ENCODE data around the gene PLCXD1. TPM values are rescaled to one million over a fixed set of nuclear protein-coding genes. Genes with fewer than 3 reads are reported as not detected.
"Not testable (repeated sequence)": the region's sequence is repeated elsewhere in the genome, so short reads cannot be mapped to it uniquely, and the experiment has no call there.

Gene PLCXD1
- total RNA-seq, 1 donor from 2014 or later, result 3.0 TPM

- Histone ChIP-seq H3K4me1 (no peaks in the 10 kb centered on the region), H3K36me3 (peaks cover 0 to 2% of the 10 kb centered on the region in 2 donors), H3K27ac (no peak overlapping the region), H3K4me3 (no peak overlapping the region), H3K9me3 (no peaks in the 10 kb centered on the region), H3K27me3 (no peaks in the 10 kb centered on the region)
- intact Hi-C loops (cut with DNase I), result no loop called here
- DNase-seq (ENCODE audit: low spot score in 2 of 2), result no peak
- no peak for TF ChIP-seq CTCF (IDR thresholded peaks at IDR 0.05)
These were observed 69.5 kb downstream of the PLCXD1 start for GRCh38 chrX:350534-351323.

- H3K4me3 ChIP-seq; H3K9me3 ChIP-seq; H3K27me3 ChIP-seq; H3K27ac ChIP-seq; intact Hi-C loops (cut with DNase I); H3K4me1 ChIP-seq; DNase-seq (ENCODE audit: low spot score in 2 of 2); H3K36me3 ChIP-seq: not testable (repeated sequence)
These were observed 70.1 kb downstream of the PLCXD1 start for GRCh38 chrX:351324-351641.

GRCh38 chrX:351736-352135 is 70.6 kb downstream of the PLCXD1 start:
- Histone ChIP-seq H3K4me3 (no peak overlapping the region), H3K36me3 (no peaks in the 10 kb centered on the region), H3K4me1 (no peaks in the 10 kb centered on the region), H3K27ac (no peak overlapping the region), H3K27me3 (no peaks in the 10 kb centered on the region), H3K9me3 (no peaks in the 10 kb centered on the region)
- no peak for DNase-seq (ENCODE audit: low spot score in 2 of 2)
- TF ChIP-seq CTCF (IDR thresholded peaks at IDR 0.05), result no peak
- intact Hi-C loops (cut with DNase I), result no loop called here

- Histone ChIP-seq H3K9me3 (no peaks in the 10 kb centered on the region), H3K4me3 (no peak overlapping the region)
These were observed 71.0 kb downstream of the PLCXD1 start for GRCh38 chrX:352181-352580.

GRCh38 chrX:352582-353314 is 71.6 kb downstream of the PLCXD1 start:
- Histone ChIP-seq H3K4me1 (no peaks in the 10 kb centered on the region), H3K4me3 (no peak overlapping the region), H3K27me3 (no peaks in the 10 kb centered on the region), H3K9me3 (no peaks in the 10 kb centered on the region), H3K27ac (no peak overlapping the region), H3K36me3 (no peaks in the 10 kb centered on the region)
- TF ChIP-seq CTCF (IDR thresholded peaks at IDR 0.05), result no peak
- intact Hi-C loops (cut with DNase I), result no loop called here
- no peak for DNase-seq (ENCODE audit: low spot score in 2 of 2)

More at GRCh38 chrX:352181-352580, 71.0 kb downstream of the PLCXD1 start:
- TF ChIP-seq CTCF (IDR thresholded peaks at IDR 0.05), result no peak
- no peaks in the 10 kb centered on the region for H3K36me3 ChIP-seq
- no peak for DNase-seq (ENCODE audit: low spot score in 2 of 2)
- no peak overlapping the region for H3K27ac ChIP-seq
- intact Hi-C loops (cut with DNase I), result no loop called here
- H3K27me3 ChIP-seq, result no peaks in the 10 kb centered on the region
- no peaks in the 10 kb centered on the region for H3K4me1 ChIP-seq

Other genes with a start within 250 kb of the PLCXD1 start
- 56.2 TPM for gene GTPBP6, start 37.4 kb downstream of the PLCXD1 start, total RNA-seq
- gene PPP2R3B, start 105.5 kb downstream of the PLCXD1 start, total RNA-seq, result 43.4 TPM

All from ascending aorta (tissue), 2 donors.